Measurements from ENCODE around the gene FXR2. TPM values are rescaled to one million over a fixed set of nuclear protein-coding genes. Genes with fewer than 3 reads are reported as not detected.

The FXR2 gene
- total and polyA plus RNA-seq, 2 experiments from 2014 or later, result 10.9 to 24.4 TPM

DNA sequence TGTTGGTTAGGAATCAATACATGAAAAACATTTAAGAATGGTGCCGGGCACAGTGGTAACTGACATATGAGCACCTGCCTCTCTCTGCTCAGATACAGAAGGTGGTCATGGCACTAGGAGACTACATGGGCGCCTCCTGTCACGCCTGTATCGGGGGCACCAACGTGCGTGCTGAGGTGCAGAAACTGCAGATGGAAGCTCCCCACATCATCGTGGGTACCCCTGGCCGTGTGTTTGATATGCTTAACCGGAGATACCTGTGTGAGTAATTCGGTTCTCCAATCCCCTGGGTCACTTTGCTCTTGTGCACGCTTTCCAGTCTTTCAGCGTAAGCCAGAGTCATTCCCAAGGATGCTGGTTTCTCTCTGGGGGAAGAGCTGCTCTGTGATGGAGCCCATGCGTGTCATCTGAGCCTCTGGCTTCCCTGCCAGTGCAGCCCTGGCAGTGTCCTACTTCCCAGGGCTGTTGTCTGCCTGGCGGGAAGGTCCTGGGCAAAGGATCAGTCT lies 38.2 kb downstream of the FXR2 start (continued):
- TF ChIP-seq NANOG (IDR thresholded peaks at IDR 0.05; ENCODE audit: borderline replicate concordance) (no peak), STAT1 (IDR thresholded peaks at IDR 0.05; ENCODE audit: unreplicated experiment) (no peak)

DNA sequence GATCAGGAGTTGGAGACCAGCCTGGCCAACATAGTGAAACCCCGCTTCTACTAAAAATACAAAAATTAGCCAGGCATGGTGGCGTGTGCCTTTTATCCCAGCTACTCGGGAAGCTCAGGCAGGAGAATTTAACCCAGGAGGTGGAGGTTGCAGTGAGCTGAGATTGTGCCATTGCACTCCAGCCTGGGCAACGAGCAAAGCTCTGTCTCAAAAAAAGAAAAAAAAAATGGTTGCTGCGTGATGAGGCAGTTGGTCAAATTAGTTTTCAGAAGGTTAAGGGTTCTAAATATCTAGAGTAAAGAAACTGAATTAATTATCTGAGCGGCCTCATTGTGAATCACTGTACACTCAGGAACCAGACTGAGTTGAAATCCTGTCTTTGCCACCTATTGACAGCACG lies 38.7 kb downstream of the FXR2 start:
- Mint-ChIP-seq H3K9me3 (peaks cover 16% of the 10 kb centered on the region; the same call in 2 of the 3 replicates), H3K27me3 (ENCODE audit: insufficient read depth, low read depth, poor library complexity) (peaks cover 56% of the 10 kb centered on the region), H3K4me1 (peaks cover 64% of the 10 kb centered on the region), H3K27ac (peak overlapping the region; percentile 86; the same call in 1 of the 2 replicates), H3K36me3 (ENCODE audit: low read depth) (peaks cover 90% of the 10 kb centered on the region), H3K4me3 (peak overlapping the region; percentile 90)
- ATAC-seq (no peak), DNase-seq (ENCODE audit: low spot score) (no peak)
- Histone ChIP-seq H3K27ac (ENCODE audit: low read depth) (peak overlapping the region; percentile 97), H3K27me3 (ENCODE audit: insufficient read depth) (no peaks in the 10 kb centered on the region), H3K36me3 (ENCODE audit: insufficient read depth) (peaks cover 46% of the 10 kb centered on the region), H3K4me2 (peak overlapping the region; percentile 32; the same call in 1 of the 2 replicates), H3F3A (replicated peaks; ENCODE audit: low read depth) (peaks cover 81% of the 10 kb centered on the region), H2AFZ (no peak overlapping the region), H3K4me3 (peak overlapping the region; percentile 100), H3K79me2 (replicated peaks; ENCODE audit: insufficient read depth) (peaks cover 56% of the 10 kb centered on the region), H3K4me1 (ENCODE audit: insufficient read depth) (peaks cover 42% of the 10 kb centered on the region), H3K9me2 (ENCODE audit: insufficient read depth) (no peaks in the 10 kb centered on the region), H4K20me1 (replicated peaks; ENCODE audit: insufficient read depth) (peaks cover 40% of the 10 kb centered on the region)
- TF ChIP-seq, protein P1, sequence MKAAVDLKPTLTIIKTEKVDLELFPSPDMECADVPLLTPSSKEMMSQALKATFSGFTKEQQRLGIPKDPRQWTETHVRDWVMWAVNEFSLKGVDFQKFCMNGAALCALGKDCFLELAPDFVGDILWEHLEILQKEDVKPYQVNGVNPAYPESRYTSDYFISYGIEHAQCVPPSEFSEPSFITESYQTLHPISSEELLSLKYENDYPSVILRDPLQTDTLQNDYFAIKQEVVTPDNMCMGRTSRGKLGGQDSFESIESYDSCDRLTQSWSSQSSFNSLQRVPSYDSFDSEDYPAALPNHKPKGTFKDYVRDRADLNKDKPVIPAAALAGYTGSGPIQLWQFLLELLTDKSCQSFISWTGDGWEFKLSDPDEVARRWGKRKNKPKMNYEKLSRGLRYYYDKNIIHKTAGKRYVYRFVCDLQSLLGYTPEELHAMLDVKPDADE (IDR thresholded peaks at IDR 0.05), result no peak
- TF ChIP-seq EZH2phosphoT487 (IDR thresholded peaks at IDR 0.05; ENCODE audit: unreplicated experiment) (no peak), NANOG (IDR thresholded peaks at IDR 0.05; ENCODE audit: borderline replicate concordance) (no peak), EZH2 (IDR thresholded peaks at IDR 0.05; ENCODE audit: low read depth, unreplicated experiment) (no peak), POLR2AphosphoS5 (IDR thresholded peaks at IDR 0.05; ENCODE audit: low read depth) (no peak), CREB1 (CRISPR knock-in tag; IDR thresholded peaks at IDR 0.05; ENCODE audit: low read depth) (no peak)
- TF ChIP-seq, protein P2, sequence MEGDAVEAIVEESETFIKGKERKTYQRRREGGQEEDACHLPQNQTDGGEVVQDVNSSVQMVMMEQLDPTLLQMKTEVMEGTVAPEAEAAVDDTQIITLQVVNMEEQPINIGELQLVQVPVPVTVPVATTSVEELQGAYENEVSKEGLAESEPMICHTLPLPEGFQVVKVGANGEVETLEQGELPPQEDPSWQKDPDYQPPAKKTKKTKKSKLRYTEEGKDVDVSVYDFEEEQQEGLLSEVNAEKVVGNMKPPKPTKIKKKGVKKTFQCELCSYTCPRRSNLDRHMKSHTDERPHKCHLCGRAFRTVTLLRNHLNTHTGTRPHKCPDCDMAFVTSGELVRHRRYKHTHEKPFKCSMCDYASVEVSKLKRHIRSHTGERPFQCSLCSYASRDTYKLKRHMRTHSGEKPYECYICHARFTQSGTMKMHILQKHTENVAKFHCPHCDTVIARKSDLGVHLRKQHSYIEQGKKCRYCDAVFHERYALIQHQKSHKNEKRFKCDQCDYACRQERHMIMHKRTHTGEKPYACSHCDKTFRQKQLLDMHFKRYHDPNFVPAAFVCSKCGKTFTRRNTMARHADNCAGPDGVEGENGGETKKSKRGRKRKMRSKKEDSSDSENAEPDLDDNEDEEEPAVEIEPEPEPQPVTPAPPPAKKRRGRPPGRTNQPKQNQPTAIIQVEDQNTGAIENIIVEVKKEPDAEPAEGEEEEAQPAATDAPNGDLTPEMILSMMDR (conservative IDR thresholded peaks at IDR 0.05; ENCODE audit: low read depth in 2 of 2), result no peak

DNA sequence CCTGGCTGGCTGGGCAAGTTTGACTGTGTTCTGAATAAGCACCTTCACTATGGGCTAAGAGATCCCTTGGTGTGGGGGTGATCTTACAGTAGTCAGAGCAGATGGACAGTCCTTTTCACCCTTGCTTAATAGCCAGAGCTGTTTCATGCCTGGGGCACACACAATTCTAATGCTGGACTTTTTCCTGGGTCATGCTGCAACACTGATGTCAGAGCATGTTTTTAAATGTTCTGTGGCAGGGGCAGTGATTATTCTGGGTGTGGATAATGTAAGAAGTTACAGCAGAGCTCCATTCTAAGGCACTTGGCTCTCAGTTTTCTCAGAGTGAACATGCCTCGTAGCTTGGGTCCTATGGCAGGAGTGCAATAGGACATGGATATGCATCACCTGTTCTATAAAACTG lies 39.2 kb downstream of the FXR2 start:
- no peaks in the 10 kb centered on the region for H3K9me2 ChIP-seq (ENCODE audit: insufficient read depth)
- peak overlapping the region; percentile 86 for H3K27ac Mint-ChIP-seq
- peak overlapping the region; percentile 97 for H3K27ac ChIP-seq (ENCODE audit: low read depth)
- H3K36me3 ChIP-seq (ENCODE audit: insufficient read depth), result peaks cover 46% of the 10 kb centered on the region
- H3K9me3 Mint-ChIP-seq, result peaks cover 16% of the 10 kb centered on the region; the same call in 2 of the 3 replicates
- H3K36me3 Mint-ChIP-seq (ENCODE audit: low read depth), result peaks cover 90% of the 10 kb centered on the region
- peaks cover 40% of the 10 kb centered on the region for H4K20me1 ChIP-seq (replicated peaks; ENCODE audit: insufficient read depth)
- peak overlapping the region; percentile 100 for H3K4me3 ChIP-seq
- no peaks in the 10 kb centered on the region for H3K27me3 ChIP-seq (ENCODE audit: insufficient read depth)
- no peak for ATAC-seq
- H3K4me1 Mint-ChIP-seq, result peaks cover 64% of the 10 kb centered on the region
- no peak for DNase-seq (ENCODE audit: low spot score)
- peaks cover 43% of the 10 kb centered on the region for H3K4me1 ChIP-seq (ENCODE audit: insufficient read depth)
- no peak overlapping the region for H2AFZ ChIP-seq
- peak overlapping the region; percentile 100 for H3K4me2 ChIP-seq
- peaks cover 56% of the 10 kb centered on the region for H3K27me3 Mint-ChIP-seq (ENCODE audit: insufficient read depth, low read depth, poor library complexity)
- peak overlapping the region; percentile 90 for H3K4me3 Mint-ChIP-seq
- H3F3A ChIP-seq (replicated peaks; ENCODE audit: low read depth), result peaks cover 83% of the 10 kb centered on the region
- peaks cover 56% of the 10 kb centered on the region for H3K79me2 ChIP-seq (replicated peaks; ENCODE audit: insufficient read depth)
- TF ChIP-seq, protein P1 (IDR thresholded peaks at IDR 0.05), result no peak
- TF ChIP-seq EZH2phosphoT487 (IDR thresholded peaks at IDR 0.05; ENCODE audit: unreplicated experiment) (no peak), ZNF114 (CRISPR knock-in tag; IDR thresholded peaks at IDR 0.05) (no peak), EZH2 (IDR thresholded peaks at IDR 0.05; ENCODE audit: low read depth, unreplicated experiment) (no peak), NANOG (IDR thresholded peaks at IDR 0.05; ENCODE audit: borderline replicate concordance) (no peak)
